SKM-1 (cell line): ENCODE results near the gene UBP1.
"Not testable (repeated sequence)": the region's sequence is repeated elsewhere in the genome, so short reads cannot be mapped to it uniquely, and the experiment has no call there.

ENCODE experiments used
- DNase-seq: peaks from one replicate; lab custom pipeline; 2025; ENCODE audit not compliant: unreplicated experiment; lab: John Stamatoyannopoulos, UW

Gene UBP1

DNA sequence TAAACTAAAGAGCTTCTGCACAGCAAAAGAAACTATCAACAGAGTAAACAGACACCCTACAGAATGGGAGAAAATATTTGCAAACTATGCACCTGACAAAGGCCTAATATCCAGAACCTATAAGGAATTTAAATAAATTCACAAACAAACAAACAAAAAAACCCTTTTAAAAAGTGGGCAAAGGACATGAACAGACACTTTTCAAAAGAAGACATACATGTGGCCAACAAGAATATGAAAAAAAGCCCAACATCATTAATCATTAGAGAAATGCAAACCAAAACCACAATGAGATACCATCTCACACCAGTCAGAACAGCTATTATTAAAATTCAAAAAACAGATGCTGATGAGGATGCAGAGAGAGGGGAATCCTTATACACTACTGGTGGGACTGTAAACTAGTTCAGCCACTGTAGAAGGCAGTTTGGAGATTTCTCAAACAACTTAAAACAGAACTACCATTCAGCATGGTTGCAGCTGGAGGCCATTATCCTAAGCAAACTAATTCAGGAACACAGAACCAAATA, 101.2 kb downstream of the UBP1 start:
- DNase-seq = not testable (repeated sequence)
